ENCODE data around the gene TIGD3.

Gene TIGD3

DNA sequence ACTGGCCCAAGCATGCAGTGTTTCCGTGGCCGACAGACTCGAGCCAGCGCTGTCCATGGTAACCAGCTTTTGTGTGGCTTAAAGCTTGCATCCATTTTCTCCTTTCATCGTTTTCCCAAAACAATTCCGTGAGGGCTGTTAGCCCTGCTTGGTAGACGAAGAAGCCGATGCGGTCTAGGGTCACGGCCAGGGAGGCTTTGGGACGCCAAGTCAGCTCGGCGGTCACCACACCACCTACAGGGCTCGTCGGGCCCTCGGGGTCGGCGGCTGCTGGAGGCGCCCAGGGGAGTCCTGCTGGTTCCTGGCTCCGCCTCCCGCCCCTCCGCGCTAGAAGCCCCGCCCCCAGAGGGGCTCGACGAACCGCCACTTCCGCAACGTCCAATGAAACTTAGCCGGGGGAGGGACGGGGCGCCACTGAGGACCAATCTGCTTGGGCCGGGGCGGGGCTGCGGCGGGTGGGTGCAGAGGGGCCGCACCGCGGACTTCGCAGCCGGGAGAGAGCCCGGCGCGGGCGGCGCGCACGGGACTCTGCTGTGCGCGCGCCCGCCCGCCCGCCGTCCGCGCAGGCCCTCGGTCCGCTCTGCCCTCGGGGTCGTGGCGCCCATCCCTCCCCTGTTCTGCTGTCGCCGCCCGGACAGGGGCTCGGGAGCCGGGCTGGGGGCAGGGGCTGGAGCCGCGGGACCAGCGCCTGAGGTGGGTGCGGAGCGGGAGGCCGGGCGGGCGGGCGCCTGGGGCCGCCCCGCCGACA, at the start of gene TIGD3:
TIGD3 (plus strand) TSS at position 487 of the 748 bp plus-strand sequence. CDS start 1,058 bp downstream, outside the sequence.
- DNase-seq (ENCODE audit: extremely low spot score), result peak; percentile 100
- POLR2A ChIA-PET, result interaction anchor here (0.5 to 0.8 kb wide), 2 partner anchors 43 to 152 kb away, joined by 3 to 5 read pairs; no protein-coding TSS in a partner anchor
- CTCF ChIA-PET, result interaction anchor here (1.0 to 4.1 kb wide), 3 partner anchors 19 to 39 kb away, joined by 3 to 29 read pairs (median 4); partner anchors contain the start of gene DPF2
- TF ChIP-seq, protein P1, sequence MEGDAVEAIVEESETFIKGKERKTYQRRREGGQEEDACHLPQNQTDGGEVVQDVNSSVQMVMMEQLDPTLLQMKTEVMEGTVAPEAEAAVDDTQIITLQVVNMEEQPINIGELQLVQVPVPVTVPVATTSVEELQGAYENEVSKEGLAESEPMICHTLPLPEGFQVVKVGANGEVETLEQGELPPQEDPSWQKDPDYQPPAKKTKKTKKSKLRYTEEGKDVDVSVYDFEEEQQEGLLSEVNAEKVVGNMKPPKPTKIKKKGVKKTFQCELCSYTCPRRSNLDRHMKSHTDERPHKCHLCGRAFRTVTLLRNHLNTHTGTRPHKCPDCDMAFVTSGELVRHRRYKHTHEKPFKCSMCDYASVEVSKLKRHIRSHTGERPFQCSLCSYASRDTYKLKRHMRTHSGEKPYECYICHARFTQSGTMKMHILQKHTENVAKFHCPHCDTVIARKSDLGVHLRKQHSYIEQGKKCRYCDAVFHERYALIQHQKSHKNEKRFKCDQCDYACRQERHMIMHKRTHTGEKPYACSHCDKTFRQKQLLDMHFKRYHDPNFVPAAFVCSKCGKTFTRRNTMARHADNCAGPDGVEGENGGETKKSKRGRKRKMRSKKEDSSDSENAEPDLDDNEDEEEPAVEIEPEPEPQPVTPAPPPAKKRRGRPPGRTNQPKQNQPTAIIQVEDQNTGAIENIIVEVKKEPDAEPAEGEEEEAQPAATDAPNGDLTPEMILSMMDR (IDR thresholded peaks at IDR 0.05; ENCODE audit: control extremely low read depth, extremely low read depth, low read depth, missing control alignments), result no peak

DNA sequence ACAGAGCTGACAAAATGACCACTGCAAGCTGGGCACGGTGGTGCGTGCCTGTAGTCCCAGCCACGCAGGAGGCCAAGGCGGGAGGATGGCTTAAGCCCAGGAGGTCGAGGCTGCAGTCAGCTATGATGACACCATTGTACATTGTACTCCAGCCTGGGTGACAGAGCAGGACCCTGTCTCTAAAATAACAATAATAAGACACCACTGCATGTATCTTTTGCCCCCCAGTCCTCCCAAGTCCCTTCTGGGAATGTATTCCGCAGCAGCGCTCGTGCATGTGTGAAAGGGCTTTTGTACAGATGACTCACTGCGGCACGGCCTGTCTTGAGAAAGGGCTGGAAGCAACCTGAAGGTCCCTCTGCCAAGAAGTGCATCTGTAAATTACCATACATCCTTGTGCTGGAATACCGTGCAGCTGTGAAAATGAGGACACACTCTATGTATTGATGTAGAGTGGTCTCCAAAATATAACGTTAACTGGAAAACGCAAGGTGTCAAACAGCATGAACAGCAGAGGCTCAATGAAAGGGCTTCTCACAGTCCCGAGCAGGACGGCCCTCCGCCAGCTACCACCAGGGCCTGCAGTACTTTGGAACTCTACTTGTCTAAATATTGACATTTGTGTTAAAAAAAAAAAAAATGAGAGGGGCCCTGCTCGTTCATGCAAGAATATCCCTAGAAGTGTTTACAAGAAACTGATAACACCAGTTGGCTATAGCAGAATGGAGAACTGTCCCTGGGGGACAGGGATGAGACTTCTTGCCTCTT, 48.9 kb upstream of the TIGD3 start:
- ChIA-PET CTCF (interaction anchor here (22.1 to 39.5 kb wide), 2 partner anchors 10 to 16 kb away, joined by 686 read pairs; partner anchors contain the start of gene CDC42EP2), POLR2A (interaction anchor here (0.5 kb wide), 2 partner anchors 59 to 202 kb away, joined by 4 to 5 read pairs; no protein-coding TSS in a partner anchor)
- no peak for DNase-seq (ENCODE audit: extremely low spot score)
- TF ChIP-seq, protein P1 (IDR thresholded peaks at IDR 0.05; ENCODE audit: control extremely low read depth, extremely low read depth, low read depth, missing control alignments), result no peak

- ChIA-PET CTCF (interaction anchor here (22.1 to 39.5 kb wide), 2 partner anchors 8 to 18 kb away, joined by 686 read pairs; partner anchors contain the start of gene CDC42EP2), POLR2A (no interaction called here)
- no peak for DNase-seq (ENCODE audit: extremely low spot score)
- TF ChIP-seq, protein P1 (IDR thresholded peaks at IDR 0.05; ENCODE audit: control extremely low read depth, extremely low read depth, low read depth, missing control alignments), result no peak
These were observed 47.0 kb upstream of the TIGD3 start for GRCh38 chr11:65307298-65308229.

DNA sequence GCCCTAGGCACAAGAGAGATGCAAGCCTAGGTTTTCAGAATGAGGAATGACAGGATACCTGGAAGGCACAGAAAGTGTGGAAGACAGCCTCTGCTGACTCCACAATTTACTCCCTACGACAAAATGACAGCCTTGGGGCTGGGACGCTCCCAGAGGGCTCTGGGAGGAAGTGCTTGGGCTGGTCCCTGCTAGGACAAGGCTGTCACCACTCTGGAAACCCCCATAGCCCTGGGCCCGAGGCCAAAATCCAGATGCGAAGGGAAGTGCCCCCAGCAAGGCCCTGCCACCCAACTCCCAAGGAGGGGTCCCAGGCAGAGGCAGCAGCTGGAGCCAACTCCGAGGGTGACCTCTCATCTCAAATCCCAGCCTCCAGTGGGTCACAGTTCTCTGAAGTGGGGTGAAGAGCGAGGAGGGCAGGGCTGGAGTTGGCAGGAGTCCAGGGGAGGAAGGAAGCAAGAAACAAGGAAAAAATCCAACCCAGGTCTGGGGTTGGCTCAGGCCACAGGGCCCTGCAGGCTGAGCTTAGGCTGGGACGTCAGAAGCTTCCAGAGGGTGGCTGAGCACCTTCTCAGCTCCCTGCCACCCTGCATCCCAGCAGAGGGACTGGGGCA, 46.2 kb upstream of the TIGD3 start:
- no peak for DNase-seq (ENCODE audit: extremely low spot score)
- ChIA-PET CTCF (interaction anchor here (1.3 to 39.5 kb wide), 3 partner anchors 7 to 198 kb away, joined by 3 to 686 read pairs (median 686); partner anchors contain the start of gene CDC42EP2), POLR2A (no interaction called here)
- TF ChIP-seq, protein P1 (IDR thresholded peaks at IDR 0.05; ENCODE audit: control extremely low read depth, extremely low read depth, low read depth, missing control alignments), result no peak

DNA sequence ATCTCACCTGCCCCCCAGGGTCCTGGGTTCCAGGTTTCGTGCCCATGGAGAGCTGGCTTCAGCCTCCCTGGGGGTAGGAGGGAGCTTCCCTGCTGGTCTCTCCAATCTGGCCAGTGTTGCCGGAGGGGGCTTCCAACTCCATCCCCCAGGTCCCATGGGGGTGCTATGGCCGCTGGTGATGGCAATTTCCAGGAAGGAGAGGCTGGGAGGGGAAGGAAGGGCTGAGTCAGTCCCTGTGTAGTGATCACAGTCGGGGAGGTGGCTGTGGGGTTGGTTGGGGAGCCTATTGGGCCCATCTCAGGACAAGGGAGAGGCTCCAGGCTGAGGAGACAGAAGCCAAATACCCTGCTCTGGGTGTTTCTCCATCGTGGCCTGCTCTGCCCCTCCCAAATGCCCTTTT, 45.5 kb upstream of the TIGD3 start:
- CTCF ChIA-PET, result interaction anchor here (1.3 to 39.5 kb wide), 3 partner anchors 7 to 199 kb away, joined by 3 to 686 read pairs (median 686); partner anchors contain the start of gene CDC42EP2
- TF ChIP-seq, protein P1 (IDR thresholded peaks at IDR 0.05; ENCODE audit: control extremely low read depth, extremely low read depth, low read depth, missing control alignments), result no peak
- DNase-seq (ENCODE audit: extremely low spot score), result no peak
- POLR2A ChIA-PET, result interaction anchor here (0.7 kb wide), 1 partner anchor 197 kb away, joined by 5 read pairs; no protein-coding TSS in a partner anchor

All from GM10248 (cell line).